Measurements from ENCODE around the gene U2AF1L4. TPM values are rescaled to one million over a fixed set of nuclear protein-coding genes. Genes with fewer than 3 reads are reported as not detected.
A peak's percentile ranks its signal among the peaks of the same experiment; 100 is the strongest.
"Not testable (repeated sequence)": the region's sequence is repeated elsewhere in the genome, so short reads cannot be mapped to it uniquely, and the experiment has no call there.

Gene U2AF1L4
- total RNA-seq, 1 donor from 2014 or later, result 19.5 TPM

- DNase-seq (ENCODE audit: missing footprints) (no peak), ATAC-seq (no peak)
- intact Hi-C loops (cut with DNase I), result no loop called here
These were observed 10.9 kb downstream of the U2AF1L4 start for GRCh38 chr19:35734273-35734672.

GRCh38 chr19:35733180-35734125 is 11.8 kb downstream of the U2AF1L4 start:
- DNase-seq (ENCODE audit: missing footprints) (peak; percentile 37), ATAC-seq (no peak)
- intact Hi-C loops (cut with DNase I), result no loop called here

- DNase-seq (ENCODE audit: missing footprints) (no peak), ATAC-seq (no peak)
- intact Hi-C loops (cut with DNase I), result no loop called here
These were observed 12.6 kb downstream of the U2AF1L4 start for GRCh38 chr19:35732540-35733179.

GRCh38 chr19:35731779-35732405 is 13.3 kb downstream of the U2AF1L4 start:
- no peak for ATAC-seq
- intact Hi-C loops (cut with DNase I), result no loop called here
- DNase-seq (ENCODE audit: missing footprints), result peak; percentile 31

GRCh38 chr19:35731353-35731752 is 13.9 kb downstream of the U2AF1L4 start:
- ATAC-seq (no peak), DNase-seq (ENCODE audit: missing footprints) (peak; percentile 32)
- intact Hi-C loops (cut with DNase I), result no loop called here

GRCh38 chr19:35730326-35730725 is 14.9 kb downstream of the U2AF1L4 start:
- intact Hi-C loops (cut with DNase I), result no loop called here
- DNase-seq (ENCODE audit: missing footprints), result peak; percentile 39
- no peak for ATAC-seq

- DNase-seq (ENCODE audit: missing footprints), result peak; percentile 53
- no peak for ATAC-seq
- intact Hi-C loops (cut with DNase I), result no loop called here
These were observed 15.5 kb downstream of the U2AF1L4 start for GRCh38 chr19:35729763-35730162.

GRCh38 chr19:35729021-35729420 is 16.2 kb downstream of the U2AF1L4 start:
- ATAC-seq (no peak), DNase-seq (ENCODE audit: missing footprints) (peak; percentile 50)
- intact Hi-C loops (cut with DNase I), result no loop called here

- DNase-seq (ENCODE audit: missing footprints) (peak; percentile 18), ATAC-seq (no peak)
- intact Hi-C loops (cut with DNase I), result no loop called here
These were observed 17.1 kb downstream of the U2AF1L4 start for GRCh38 chr19:35727956-35728706.

GRCh38 chr19:35727053-35727955 is 17.9 kb downstream of the U2AF1L4 start:
- DNase-seq (ENCODE audit: missing footprints) (peak; percentile 32), ATAC-seq (no peak)
- intact Hi-C loops (cut with DNase I), result no loop called here

- no peak for ATAC-seq
- peak; percentile 59 for DNase-seq (ENCODE audit: missing footprints)
- intact Hi-C loops (cut with DNase I), result no loop called here
These were observed 19.9 kb downstream of the U2AF1L4 start for GRCh38 chr19:35725216-35725861.

- ATAC-seq (no peak), DNase-seq (ENCODE audit: missing footprints) (peak; percentile 25)
- intact Hi-C loops (cut with DNase I), result no loop called here
These were observed 20.7 kb downstream of the U2AF1L4 start for GRCh38 chr19:35724560-35724959.

- ATAC-seq; intact Hi-C loops (cut with DNase I); DNase-seq (ENCODE audit: missing footprints): not testable (repeated sequence)
These were observed 21.1 kb downstream of the U2AF1L4 start for GRCh38 chr19:35724132-35724531.

- no peak for DNase-seq (ENCODE audit: missing footprints)
- intact Hi-C loops (cut with DNase I), result no loop called here
- ATAC-seq, result no peak
These were observed 21.5 kb downstream of the U2AF1L4 start for GRCh38 chr19:35723671-35724070.

- intact Hi-C loops (cut with DNase I), result no loop called here
- no peak for ATAC-seq
- DNase-seq (ENCODE audit: missing footprints), result peak; percentile 17
These were observed 22.3 kb downstream of the U2AF1L4 start for GRCh38 chr19:35722897-35723296.

GRCh38 chr19:35722461-35722860 is 22.8 kb downstream of the U2AF1L4 start:
- ATAC-seq, result no peak
- peak; percentile 37 for DNase-seq (ENCODE audit: missing footprints)
- intact Hi-C loops (cut with DNase I), result no loop called here

GRCh38 chr19:35721374-35721773 is 23.8 kb downstream of the U2AF1L4 start:
- ATAC-seq, result no peak

More at GRCh38 chr19:35721374-35721773, 23.8 kb downstream of the U2AF1L4 start:
- intact Hi-C loops (cut with DNase I), result no loop called here
- DNase-seq (ENCODE audit: missing footprints), result peak; percentile 66

Data from Right ventricle myocardium inferior (tissue), 1 donor.